ENCODE measurements around the gene TUT4.

The TUT4 gene

GRCh38 chr1:52416811-52417210 lies 136.1 kb downstream of the TUT4 start:
- no peak overlapping the region for H3K4me3 ChIP-seq (ENCODE audit: low read depth, low read length)
- ChIA-PET POLR2A (no interaction called here), CTCF (no interaction called here)
- no peak for DNase-seq (ENCODE audit: low read depth, low spot score)
- no peak for TF ChIP-seq CTCF (IDR thresholded peaks at IDR 0.05; ENCODE audit: insufficient read depth, low read length, missing control alignments)

- CTCF ChIA-PET, result interaction anchor here (1.5 kb wide), 1 partner anchor 10 kb away, joined by 4 read pairs; no protein-coding TSS in a partner anchor
- DNase-seq (ENCODE audit: low read depth, low spot score), result no peak
- H3K4me3 ChIP-seq (ENCODE audit: low read depth, low read length), result no peak overlapping the region
- POLR2A ChIA-PET, result no interaction called here
- TF ChIP-seq CTCF (IDR thresholded peaks at IDR 0.05; ENCODE audit: insufficient read depth, low read length, missing control alignments), result no peak
Observed at GRCh38 chr1:52414942-52415341, 137.9 kb downstream of the TUT4 start.

GRCh38 chr1:52413410-52413989 lies 139.4 kb downstream of the TUT4 start:
- DNase-seq (ENCODE audit: low read depth, low spot score), result no peak
- TF ChIP-seq CTCF (IDR thresholded peaks at IDR 0.05; ENCODE audit: insufficient read depth, low read length, missing control alignments), result no peak
- no peak overlapping the region for H3K4me3 ChIP-seq (ENCODE audit: low read depth, low read length)
- POLR2A ChIA-PET, result interaction anchor here (1.4 kb wide), 1 partner anchor 9 kb away, joined by 3 read pairs; the partner anchor contains the start of genes ORC1 and PRPF38A
- CTCF ChIA-PET, result interaction anchor here (1.5 kb wide), 1 partner anchor 9 kb away, joined by 4 read pairs; no protein-coding TSS in a partner anchor

- peak overlapping the region; percentile 99 for H3K4me3 ChIP-seq (ENCODE audit: low read depth, low read length)
- DNase-seq (ENCODE audit: low read depth, low spot score), result no peak
- TF ChIP-seq CTCF (IDR thresholded peaks at IDR 0.05; ENCODE audit: insufficient read depth, low read length, missing control alignments), result no peak
- CTCF ChIA-PET, result interaction anchor here (0.6 to 2.1 kb wide), 8 partner anchors 9 to 287 kb away, joined by 3 to 10 read pairs (median 4); no protein-coding TSS in a partner anchor
- POLR2A ChIA-PET, result interaction anchor here (1.0 to 1.5 kb wide), 3 partner anchors 8 to 22 kb away, joined by 3 to 4 read pairs (median 3); no protein-coding TSS in a partner anchor
Observed at GRCh38 chr1:52404975-52405338, 147.9 kb downstream of the TUT4 start.

GRCh38 chr1:52404116-52404974 lies 148.5 kb downstream of the TUT4 start, which contains the start of the genes ORC1 and PRPF38A:
Gene ORC1, minus strand, starts transcription at chr1:52404423. Its CDS starts 2,200 bp downstream, at chr1:52402223.
Gene PRPF38A, plus strand, starts transcription at chr1:52404602. Its CDS starts 148 bp downstream, at chr1:52404750.
- H3K4me3 ChIP-seq (ENCODE audit: low read depth, low read length), result peak within 1 kb of the TSS; percentile 99
- ChIA-PET POLR2A (interaction anchor here (0.6 to 1.5 kb wide), 5 partner anchors 9 to 148 kb away, joined by 3 to 4 read pairs (median 3); partner anchors contain the start of gene TUT4), CTCF (interaction anchor here (1.0 to 1.4 kb wide), 3 partner anchors 10 to 283 kb away, joined by 3 to 4 read pairs (median 4); no protein-coding TSS in a partner anchor)
- TF ChIP-seq CTCF (IDR thresholded peaks at IDR 0.05; ENCODE audit: insufficient read depth, low read length, missing control alignments), result peak; percentile 61
- DNase-seq (ENCODE audit: low read depth, low spot score), result peak; percentile 77
